K562 (cell line): Measurements from ENCODE around the gene TM2D3. TPM values are rescaled to one million over a fixed set of nuclear protein-coding genes. Genes with fewer than 3 reads are reported as not detected.

Experiments
- ATAC-seq: fragments of 200-7000 bp; cut with Tn5 transposase; 3 replicates; pipeline ENCODE4 v1.9.1; 2020; ENCODE audit warnings: moderate library complexity
- BruUV-seq: library from RNA; stranded (reverse); fragments of 400-500 nt; replicated peaks from 2 replicates; lab custom pipeline; 2021; lab: Mats Ljungman, UMichigan
- CTCF ChIA-PET: fragments of 300-600 bp; formaldehyde crosslinking; extraction: SDS; loops from one replicate; lab custom pipeline; 2021; ENCODE audit warnings: low intra/inter-chr PET ratio; lab: Yijun Ruan, JAX
- POLR2A ChIA-PET: fragments of 300-600, 350-650 bp; sonication (Branson Sonifier 250); formaldehyde crosslinking; extraction: SDS; loops from one replicate; lab custom pipeline; 2021; ENCODE audit warnings: antibody characterized with exemption, inconsistent platforms; lab: Yijun Ruan, JAX
- DNase-seq, 4 experiments: peaks; one replicate each; pipeline versions ENCODE4 v3.0.0 to v3.0.0-alpha.2; 2011 to 2018; ENCODE audit warnings: low spot score in 3 of 4, mixed read lengths in 3 of 4; ENCODE audit errors: extremely low read depth in 1 of 4
- FAIRE-seq: peaks from 2 replicates; lab custom pipeline; 2011; peaks lifted over from hg19 to GRCh38; lab: Jason Lieb, UNC
- H2AFZ ChIP-seq: 2 replicates; pipeline ENCODE4 v1.6.0; 2011; ENCODE audit warnings: low read depth, low read length, control low read depth, inconsistent platforms
- H3K27ac ChIP-seq: fragments of 200-600 bp; 3 replicates; pipeline ENCODE4 v1.8.0; 2011; ENCODE audit warnings: low read depth, mild to moderate bottlenecking, control low read depth, inconsistent platforms, low read length, moderate library complexity, mixed read lengths; ENCODE audit errors: extremely low read depth
- H3K27me3 ChIP-seq, 2 experiments: fragments of 300-600 bp in 1 of 2; 2 replicates in 1 of 2; 3 replicates in 1 of 2; pipeline versions ENCODE4 v1.6.0 to v1.8.0; 2011; ENCODE audit warnings: inconsistent platforms in 2 of 2, low read length in 2 of 2, mild to moderate bottlenecking in 1 of 2, mixed read lengths in 1 of 2, moderate library complexity in 1 of 2; ENCODE audit not compliant: control insufficient read depth in 2 of 2, insufficient read depth in 2 of 2
- H3K36me3 ChIP-seq: fragments of 300-600 bp; 3 replicates; pipeline ENCODE4 v1.8.0; 2011; ENCODE audit warnings: mild to moderate bottlenecking, low read length, inconsistent platforms; ENCODE audit not compliant: control insufficient read depth, insufficient read depth
- H3K4me1 ChIP-seq, 2 experiments: fragments of 200-600 bp in 1 of 2; replicated peaks in 1 of 2; 2 replicates in 1 of 2; 3 replicates in 1 of 2; pipeline versions ENCODE4 v1.5.1 to v1.8.0; 2011; ENCODE audit warnings: inconsistent platforms in 2 of 2, low read length in 2 of 2, mild to moderate bottlenecking in 1 of 2, mixed read lengths in 1 of 2, moderate library complexity in 1 of 2; ENCODE audit not compliant: control insufficient read depth in 2 of 2, insufficient read depth in 2 of 2
- H3K4me2 ChIP-seq: 2 replicates; pipeline ENCODE4 v1.6.1; 2011; ENCODE audit warnings: low read length, control low read depth, inconsistent platforms, mixed read lengths; ENCODE audit not compliant: insufficient read depth
- H3K4me3 ChIP-seq: fragments of 200-600 bp; sonication (generic), shearing (Covaris generic); 2 replicates; pipeline ENCODE4 v1.5.1; 2016; ENCODE audit warnings: control low read depth, inconsistent platforms
- H3K79me2 ChIP-seq: fragments of 200-600 bp; 3 replicates; pipeline ENCODE4 v1.8.0; 2011; ENCODE audit warnings: low read length, inconsistent platforms; ENCODE audit not compliant: control insufficient read depth, insufficient read depth
- H3K9ac ChIP-seq, 2 experiments: 2 replicates each; pipeline versions ENCODE4 v1.6.0 to v1.6.1; 2011; ENCODE audit warnings: low read depth in 2 of 2, low read length in 2 of 2, control low read depth in 1 of 2, inconsistent platforms in 1 of 2, mild to moderate bottlenecking in 1 of 2, mixed read lengths in 1 of 2; ENCODE audit not compliant: insufficient read depth in 1 of 2
- H3K9me1 ChIP-seq: one replicate; pipeline ENCODE4 v1.6.0; 2011; ENCODE audit warnings: inconsistent platforms, mild to moderate bottlenecking, low read length, moderate library complexity; ENCODE audit not compliant: control insufficient read depth, insufficient read depth
- H3K9me3 ChIP-seq: replicated peaks from 2 replicates; pipeline ENCODE4 v1.5.1; 2011; ENCODE audit warnings: low read depth, low read length, inconsistent platforms; ENCODE audit not compliant: control insufficient read depth, insufficient read depth
- H4K20me1 ChIP-seq: replicated peaks from 2 replicates; pipeline ENCODE4 v1.6.1; 2011; ENCODE audit warnings: low read length, inconsistent platforms, mixed read lengths; ENCODE audit not compliant: control insufficient read depth, insufficient read depth
- BMI1 ChIP-seq: fragments of 150-350 bp; IDR thresholded peaks from 2 replicates; pipeline ENCODE4 v1.6.1; 2014; ENCODE audit warnings: low read length
- GATAD2A ChIP-seq: fragments of 450-650 bp; IDR thresholded peaks from 2 replicates; pipeline ENCODE4 v1.6.1; 2017
- KLF6 ChIP-seq: fragments of 250-450 bp; sonication (Bioruptor Pico); IDR thresholded peaks from 2 replicates; pipeline ENCODE4 v1.4.0; 2020; ENCODE audit warnings: mild to moderate bottlenecking, moderate library complexity, borderline replicate concordance
- RAD21 ChIP-seq, 2 experiments: fragments of 250-450 bp in 1 of 2; fragments of 450-650 bp in 1 of 2; sonication (Bioruptor Pico) in 1 of 2; formaldehyde crosslinking in 1 of 2; IDR thresholded peaks in 1 of 2; conservative IDR thresholded peaks in 1 of 2; 2 replicates each; pipeline versions ENCODE4 v1.4.0 to v1.8.0; 2020 to 2022; ENCODE audit warnings: mild to moderate bottlenecking in 2 of 2, moderate library complexity in 1 of 2
- SMAD3 ChIP-seq: fragments of 450-650 bp; formaldehyde crosslinking; conservative IDR thresholded peaks from 2 replicates; pipeline ENCODE4 v1.4.0; 2020; ENCODE audit warnings: mild to moderate bottlenecking
- ZNF253 ChIP-seq: fragments of 250-450 bp; sonication (Bioruptor Pico); conservative IDR thresholded peaks from 2 replicates; pipeline ENCODE4 v1.6.1; 2021; ENCODE audit warnings: mild to moderate bottlenecking
- ZNF766 ChIP-seq: fragments of 200-800 bp; sonication (Bioruptor generic); conservative IDR thresholded peaks from 2 replicates; pipeline ENCODE4 v1.6.1; 2016; ENCODE audit warnings: missing genetic modification characterization, missing compliant biosample characterization
- WGBS: fragments of 100-300 bp; shearing (Covaris generic); methylation state at CpG from one replicate; pipeline ENCODE4 v1.1.6; 2016; ENCODE audit warnings: low coverage, mixed read lengths; ENCODE audit not compliant: insufficient coverage; ENCODE audit errors: missing lambda C conversion rate; 5-methylcytosine and 5-hydroxymethylcytosine counted together
- in situ Hi-C: fragments of 300-500 bp; cut with MboI; formaldehyde crosslinking; loops from 4 replicates; pipeline ENCODE4 v1.15.0; 2018; ENCODE audit warnings: inconsistent platforms, mixed read lengths
- intact Hi-C: fragments of 100-400 bp; cut with micrococcal nuclease; formaldehyde crosslinking; loops from 2 replicates; pipeline ENCODE4 v1.14.2; 2022
- polyA plus RNA-seq, 8 experiments: library from polyadenylated mRNA; depleted of rRNA in 4 of 8; stranded (reverse) in 5 of 8; unstranded in 3 of 8; fragments of >200 nt; fragmentation: Nextera tagmentation in 2 of 8; fragmentation: Illumina TruSeq in 1 of 8; extraction: Ambion mirVana in 2 of 8; extraction: Trizol in 1 of 8; gene quantifications; 2 replicates each; pipeline versions ENCODE4 v1.2.1 to v1.2.3, GENCODE V29; 2011 to 2014; ENCODE audit warnings: inconsistent platforms in 1 of 8, missing spikeins in 1 of 8
- total RNA-seq, 7 experiments: library from RNA; depleted of rRNA in 6 of 7; stranded (reverse); fragments of >200 nt in 6 of 7; fragmentation: Illumina TruSeq in 2 of 7; extraction: Trizol in 2 of 7; gene quantifications; 2 replicates each; pipeline versions ENCODE4 v1.2.1 to v1.2.3, GENCODE V29; 2011 to 2021; ENCODE audit warnings: low replicate concordance in 1 of 7
- TF ChIP-seq, protein P1 (sequence below): sonication (generic); formaldehyde crosslinking; IDR thresholded peaks from 2 replicates; pipeline ENCODE4 v1.8.1; 2023; ENCODE audit warnings: missing genetic modification reagents, mild to moderate bottlenecking, borderline replicate concordance

TM2D3 gene
- total and polyA plus RNA-seq, 9 of the 15 experiments (the other 6 are each of a cell fraction or from before 2014, with no cell fraction given), result 16.5 to 67.9 (median 31.3) TPM

DNA sequence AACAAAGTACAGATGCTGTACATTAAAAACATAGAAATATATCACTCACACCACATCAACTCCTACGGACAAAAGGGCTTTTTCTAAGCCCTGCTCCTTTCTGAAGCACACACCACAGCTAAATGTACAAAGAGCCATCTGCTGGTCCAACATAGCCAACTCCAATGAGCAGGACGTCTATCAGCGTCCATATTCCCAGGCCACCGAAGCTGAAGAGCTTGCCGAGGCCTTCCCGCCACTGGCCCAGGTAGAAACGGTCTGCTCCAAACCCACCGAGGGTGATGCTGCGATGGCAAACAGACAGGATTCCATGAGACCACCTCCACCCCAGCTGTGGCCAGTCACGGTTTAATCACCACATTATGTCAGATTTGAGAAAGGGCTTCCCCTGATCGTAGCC is 9.8 kb downstream of the TM2D3 start:
- DNase-seq, result no peak
- peak in 1 of 2 experiments; percentile 16; a peak in 1 of 4 replicates for TF ChIP-seq RAD21 (CRISPR knock-in tag; conservative IDR thresholded peaks at IDR 0.05 in 1 of 2, IDR thresholded peaks at IDR 0.05 in 1 of 2)
- TF ChIP-seq GATAD2A, result no peak
- TF ChIP-seq BMI1, result no peak
- no peak for TF ChIP-seq ZNF253 (CRISPR knock-in tag)
- TF ChIP-seq, protein P1, sequence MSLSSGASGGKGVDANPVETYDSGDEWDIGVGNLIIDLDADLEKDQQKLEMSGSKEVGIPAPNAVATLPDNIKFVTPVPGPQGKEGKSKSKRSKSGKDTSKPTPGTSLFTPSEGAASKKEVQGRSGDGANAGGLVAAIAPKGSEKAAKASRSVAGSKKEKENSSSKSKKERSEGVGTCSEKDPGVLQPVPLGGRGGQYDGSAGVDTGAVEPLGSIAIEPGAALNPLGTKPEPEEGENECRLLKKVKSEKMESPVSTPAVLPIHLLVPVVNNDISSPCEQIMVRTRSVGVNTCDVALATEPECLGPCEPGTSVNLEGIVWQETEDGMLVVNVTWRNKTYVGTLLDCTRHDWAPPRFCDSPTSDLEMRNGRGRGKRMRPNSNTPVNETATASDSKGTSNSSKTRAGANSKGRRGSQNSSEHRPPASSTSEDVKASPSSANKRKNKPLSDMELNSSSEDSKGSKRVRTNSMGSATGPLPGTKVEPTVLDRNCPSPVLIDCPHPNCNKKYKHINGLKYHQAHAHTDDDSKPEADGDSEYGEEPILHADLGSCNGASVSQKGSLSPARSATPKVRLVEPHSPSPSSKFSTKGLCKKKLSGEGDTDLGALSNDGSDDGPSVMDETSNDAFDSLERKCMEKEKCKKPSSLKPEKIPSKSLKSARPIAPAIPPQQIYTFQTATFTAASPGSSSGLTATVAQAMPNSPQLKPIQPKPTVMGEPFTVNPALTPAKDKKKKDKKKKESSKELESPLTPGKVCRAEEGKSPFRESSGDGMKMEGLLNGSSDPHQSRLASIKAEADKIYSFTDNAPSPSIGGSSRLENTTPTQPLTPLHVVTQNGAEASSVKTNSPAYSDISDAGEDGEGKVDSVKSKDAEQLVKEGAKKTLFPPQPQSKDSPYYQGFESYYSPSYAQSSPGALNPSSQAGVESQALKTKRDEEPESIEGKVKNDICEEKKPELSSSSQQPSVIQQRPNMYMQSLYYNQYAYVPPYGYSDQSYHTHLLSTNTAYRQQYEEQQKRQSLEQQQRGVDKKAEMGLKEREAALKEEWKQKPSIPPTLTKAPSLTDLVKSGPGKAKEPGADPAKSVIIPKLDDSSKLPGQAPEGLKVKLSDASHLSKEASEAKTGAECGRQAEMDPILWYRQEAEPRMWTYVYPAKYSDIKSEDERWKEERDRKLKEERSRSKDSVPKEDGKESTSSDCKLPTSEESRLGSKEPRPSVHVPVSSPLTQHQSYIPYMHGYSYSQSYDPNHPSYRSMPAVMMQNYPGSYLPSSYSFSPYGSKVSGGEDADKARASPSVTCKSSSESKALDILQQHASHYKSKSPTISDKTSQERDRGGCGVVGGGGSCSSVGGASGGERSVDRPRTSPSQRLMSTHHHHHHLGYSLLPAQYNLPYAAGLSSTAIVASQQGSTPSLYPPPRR, result no peak
- no peak for TF ChIP-seq SMAD3
- TF ChIP-seq KLF6 (CRISPR knock-in tag), result no peak
- no peak for TF ChIP-seq ZNF766 (CRISPR knock-in tag)
- no peak overlapping the region for H2AFZ ChIP-seq
- intact Hi-C loops, result loop anchor here (10.0 kb wide), 1 partner anchor 208 kb away; no protein-coding TSS in a partner anchor
- H3K27me3 ChIP-seq, result no peaks in the 10 kb centered on the region
- no peaks in the 10 kb centered on the region for H3K9me3 ChIP-seq
- ChIA-PET CTCF (interaction anchor here (0.5 to 2.4 kb wide), 3 partner anchors 342 to 365 kb away, joined by 3 to 16 read pairs (median 4); partner anchors contain the start of gene SELENOS), POLR2A (interaction anchor here (0.6 to 1.4 kb wide), 3 partner anchors 11 to 81 kb away, joined by 3 to 4 read pairs (median 3); no protein-coding TSS in a partner anchor)
- BruUV-seq, result no TSS peak
- no peak overlapping the region for H3K27ac ChIP-seq
- no peaks in the 10 kb centered on the region for H4K20me1 ChIP-seq
- H3K36me3 ChIP-seq, result peaks cover 74% of the 10 kb centered on the region
- no peaks in the 10 kb centered on the region for H3K9me1 ChIP-seq
- in situ Hi-C loops, result no loop called here
- H3K4me1 ChIP-seq, result no peaks in the 10 kb centered on the region
- FAIRE-seq, result no peak
- no peak overlapping the region; a peak in 1 of 4 replicates for H3K9ac ChIP-seq
- 73% methylated on average over 11 of the region's 11 CpGs for whole genome bisulfite sequencing
- no peak overlapping the region for H3K4me3 ChIP-seq
- peak; percentile 54; the same call in 2 of the 3 replicates for ATAC-seq
- H3K4me2 ChIP-seq, result no peak overlapping the region
- peaks cover 3% of the 10 kb centered on the region; the same call in 1 of the 3 replicates for H3K79me2 ChIP-seq
